ENCODE measurements around the gene ABCC11. TPM values are rescaled to one million over a fixed set of nuclear protein-coding genes. Genes with fewer than 3 reads are reported as not detected.

Gene ABCC11
- total RNA-seq, 6 experiments from 2014 or later, result 0.05 to 0.26 (median 0.12) TPM; not detected in 3

GRCh38 chr16:48146131-48146530 lies 101.2 kb downstream of the ABCC11 start:
- no peak for DNase-seq
- H3K27ac Mint-ChIP-seq, result no peak overlapping the region
- H3K9me3 Mint-ChIP-seq, result no peaks in the 10 kb centered on the region
- peaks cover 8% of the 10 kb centered on the region for H3K27me3 Mint-ChIP-seq (ENCODE audit: insufficient read depth)
- H3K4me3 Mint-ChIP-seq, result no peak overlapping the region
- H3K4me1 Mint-ChIP-seq (ENCODE audit: low read depth), result no peaks in the 10 kb centered on the region
- TF ChIP-seq CTCF (IDR thresholded peaks at IDR 0.05), result no peak
- H3K36me3 Mint-ChIP-seq (ENCODE audit: low read depth), result no peaks in the 10 kb centered on the region

GRCh38 chr16:48143812-48144368 lies 103.4 kb downstream of the ABCC11 start:
- DNase-seq, result no peak
- Mint-ChIP-seq H3K27me3 (ENCODE audit: insufficient read depth) (peaks cover 12% of the 10 kb centered on the region), H3K36me3 (ENCODE audit: low read depth) (no peaks in the 10 kb centered on the region), H3K27ac (no peak overlapping the region), H3K9me3 (no peaks in the 10 kb centered on the region), H3K4me3 (no peak overlapping the region), H3K4me1 (ENCODE audit: low read depth) (no peaks in the 10 kb centered on the region)
- no peak for TF ChIP-seq CTCF (IDR thresholded peaks at IDR 0.05)

- peaks cover 7% of the 10 kb centered on the region; the same call in 1 of the 2 replicates for H3K4me1 Mint-ChIP-seq (ENCODE audit: low read depth)
Measured at GRCh38 chr16:48140821-48141220, 106.5 kb downstream of the ABCC11 start.

GRCh38 chr16:48139517-48139916 lies 107.8 kb downstream of the ABCC11 start:
- peaks cover 7% of the 10 kb centered on the region; the same call in 1 of the 2 replicates for H3K4me1 Mint-ChIP-seq (ENCODE audit: low read depth)
- H3K27me3 Mint-ChIP-seq (ENCODE audit: insufficient read depth), result peaks cover 8% of the 10 kb centered on the region
- H3K27ac Mint-ChIP-seq, result no peak overlapping the region
- H3K36me3 Mint-ChIP-seq (ENCODE audit: low read depth), result no peaks in the 10 kb centered on the region
- H3K4me3 Mint-ChIP-seq, result no peak overlapping the region
- H3K9me3 Mint-ChIP-seq, result no peaks in the 10 kb centered on the region
- no peak for TF ChIP-seq CTCF (IDR thresholded peaks at IDR 0.05)
- no peak for DNase-seq

More at GRCh38 chr16:48140821-48141220, 106.5 kb downstream of the ABCC11 start:
- Mint-ChIP-seq H3K27ac (no peak overlapping the region), H3K4me3 (no peak overlapping the region), H3K36me3 (ENCODE audit: low read depth) (no peaks in the 10 kb centered on the region), H3K9me3 (no peaks in the 10 kb centered on the region), H3K27me3 (ENCODE audit: insufficient read depth) (peaks cover 8% of the 10 kb centered on the region)
- DNase-seq, result no peak
- no peak for TF ChIP-seq CTCF (IDR thresholded peaks at IDR 0.05)

- Mint-ChIP-seq H3K4me1 (ENCODE audit: low read depth) (peaks cover 7% of the 10 kb centered on the region; the same call in 1 of the 2 replicates), H3K9me3 (no peaks in the 10 kb centered on the region), H3K27ac (no peak overlapping the region), H3K36me3 (ENCODE audit: low read depth) (no peaks in the 10 kb centered on the region), H3K4me3 (no peak overlapping the region), H3K27me3 (ENCODE audit: insufficient read depth) (peaks cover 8% of the 10 kb centered on the region)
- TF ChIP-seq CTCF (IDR thresholded peaks at IDR 0.05), result no peak
- DNase-seq, result no peak
Measured at GRCh38 chr16:48138543-48138942, 108.8 kb downstream of the ABCC11 start.

Data from HFFc6 (cell line).